Astrocyte of the cerebellum (primary cell): ENCODE data around the gene MXD4.

Source experiments
- DNase-seq: peaks from one replicate; pipeline ENCODE4 v3.0.0-alpha.2; 2011; ENCODE audit warnings: low read depth
- H3K4me3 ChIP-seq: 2 replicates; pipeline ENCODE4 v1.5.1; 2011; ENCODE audit warnings: mild to moderate bottlenecking, low read depth, low read length, moderate library complexity
- in situ Hi-C: cut with HindIII; loops from 2 replicates; pipeline ENCODE4 v1.10.0; 2017; ENCODE audit warnings: low sequenced_read_pairs
- TF ChIP-seq, protein P1 (sequence below): IDR thresholded peaks from 2 replicates; pipeline ENCODE4 v1.5.1; 2012; ENCODE audit warnings: low read length, low read depth, moderate library complexity, mild to moderate bottlenecking; ENCODE audit errors: missing control alignments

MXD4 gene

DNA sequence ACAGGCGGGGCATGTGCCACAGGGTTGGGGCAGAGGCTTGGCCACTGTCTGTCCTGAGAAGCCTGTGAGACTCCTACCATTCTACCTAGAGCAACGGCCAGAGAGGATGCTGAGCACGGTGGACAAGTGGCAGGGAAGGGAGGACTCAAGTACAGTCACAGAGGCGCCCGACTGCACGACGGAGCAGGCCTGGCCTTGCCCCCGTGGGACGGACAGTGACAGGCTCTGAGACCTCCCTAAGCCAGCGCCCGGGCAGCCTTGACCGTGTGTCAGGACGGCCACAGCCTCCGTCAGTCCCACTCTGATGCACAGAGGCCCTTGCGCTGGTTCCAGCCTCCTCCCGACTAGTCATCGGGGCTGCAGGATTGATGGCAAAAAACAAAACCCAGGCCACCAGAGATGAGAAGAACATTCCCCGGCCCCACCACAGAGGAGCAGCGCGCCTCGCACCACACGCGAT, 36.7 kb upstream of the MXD4 start:
- TF ChIP-seq, protein P1, sequence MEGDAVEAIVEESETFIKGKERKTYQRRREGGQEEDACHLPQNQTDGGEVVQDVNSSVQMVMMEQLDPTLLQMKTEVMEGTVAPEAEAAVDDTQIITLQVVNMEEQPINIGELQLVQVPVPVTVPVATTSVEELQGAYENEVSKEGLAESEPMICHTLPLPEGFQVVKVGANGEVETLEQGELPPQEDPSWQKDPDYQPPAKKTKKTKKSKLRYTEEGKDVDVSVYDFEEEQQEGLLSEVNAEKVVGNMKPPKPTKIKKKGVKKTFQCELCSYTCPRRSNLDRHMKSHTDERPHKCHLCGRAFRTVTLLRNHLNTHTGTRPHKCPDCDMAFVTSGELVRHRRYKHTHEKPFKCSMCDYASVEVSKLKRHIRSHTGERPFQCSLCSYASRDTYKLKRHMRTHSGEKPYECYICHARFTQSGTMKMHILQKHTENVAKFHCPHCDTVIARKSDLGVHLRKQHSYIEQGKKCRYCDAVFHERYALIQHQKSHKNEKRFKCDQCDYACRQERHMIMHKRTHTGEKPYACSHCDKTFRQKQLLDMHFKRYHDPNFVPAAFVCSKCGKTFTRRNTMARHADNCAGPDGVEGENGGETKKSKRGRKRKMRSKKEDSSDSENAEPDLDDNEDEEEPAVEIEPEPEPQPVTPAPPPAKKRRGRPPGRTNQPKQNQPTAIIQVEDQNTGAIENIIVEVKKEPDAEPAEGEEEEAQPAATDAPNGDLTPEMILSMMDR, result no peak
- no peak for DNase-seq
- in situ Hi-C loops, result no loop called here
- no peak overlapping the region for H3K4me3 ChIP-seq

DNA sequence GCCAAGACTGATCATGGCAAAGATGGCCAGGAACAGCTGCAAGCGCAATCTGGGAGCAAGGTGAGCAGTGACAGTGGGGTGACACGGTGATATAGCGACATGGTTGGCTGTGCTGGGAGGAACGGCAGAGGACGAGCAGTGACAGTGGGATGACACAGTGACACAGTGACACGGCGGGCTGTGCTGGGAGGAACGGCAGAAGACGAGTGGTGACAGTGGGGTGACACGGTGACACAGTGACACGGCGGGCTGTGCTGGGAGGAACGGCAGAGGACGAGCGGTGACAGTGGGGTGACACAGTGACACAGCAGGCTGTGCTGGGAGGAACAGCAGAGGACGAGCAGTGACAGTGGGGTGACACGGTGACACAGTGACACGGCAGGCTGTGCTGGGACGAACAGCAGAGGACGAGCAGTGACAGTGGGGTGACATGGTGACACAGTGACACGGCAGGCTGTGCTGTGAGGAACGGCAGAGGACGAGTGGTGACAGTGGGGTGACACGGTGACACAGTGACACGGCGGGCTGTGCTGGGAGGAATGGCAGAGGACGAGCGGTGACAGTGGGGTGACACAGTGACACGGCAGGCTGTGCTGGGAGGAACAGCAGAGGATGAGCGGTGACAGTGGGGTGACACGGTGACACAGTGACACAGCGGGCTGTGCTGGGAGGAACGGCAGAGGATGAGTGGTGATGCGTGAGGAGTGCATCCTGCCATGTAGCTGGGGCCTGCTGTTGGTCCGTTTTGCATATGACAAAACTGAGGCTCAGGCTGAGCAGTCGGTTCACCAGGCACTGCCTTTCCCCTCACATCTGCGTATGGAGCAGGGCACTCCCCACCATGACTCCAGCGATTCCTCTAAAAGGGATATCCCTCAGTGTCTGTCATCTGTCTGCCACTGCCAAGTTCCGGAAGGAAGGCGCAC, 36.0 kb upstream of the MXD4 start:
- TF ChIP-seq, protein P1, result no peak
- in situ Hi-C loops, result no loop called here
- DNase-seq, result no peak
- no peak overlapping the region for H3K4me3 ChIP-seq

DNA sequence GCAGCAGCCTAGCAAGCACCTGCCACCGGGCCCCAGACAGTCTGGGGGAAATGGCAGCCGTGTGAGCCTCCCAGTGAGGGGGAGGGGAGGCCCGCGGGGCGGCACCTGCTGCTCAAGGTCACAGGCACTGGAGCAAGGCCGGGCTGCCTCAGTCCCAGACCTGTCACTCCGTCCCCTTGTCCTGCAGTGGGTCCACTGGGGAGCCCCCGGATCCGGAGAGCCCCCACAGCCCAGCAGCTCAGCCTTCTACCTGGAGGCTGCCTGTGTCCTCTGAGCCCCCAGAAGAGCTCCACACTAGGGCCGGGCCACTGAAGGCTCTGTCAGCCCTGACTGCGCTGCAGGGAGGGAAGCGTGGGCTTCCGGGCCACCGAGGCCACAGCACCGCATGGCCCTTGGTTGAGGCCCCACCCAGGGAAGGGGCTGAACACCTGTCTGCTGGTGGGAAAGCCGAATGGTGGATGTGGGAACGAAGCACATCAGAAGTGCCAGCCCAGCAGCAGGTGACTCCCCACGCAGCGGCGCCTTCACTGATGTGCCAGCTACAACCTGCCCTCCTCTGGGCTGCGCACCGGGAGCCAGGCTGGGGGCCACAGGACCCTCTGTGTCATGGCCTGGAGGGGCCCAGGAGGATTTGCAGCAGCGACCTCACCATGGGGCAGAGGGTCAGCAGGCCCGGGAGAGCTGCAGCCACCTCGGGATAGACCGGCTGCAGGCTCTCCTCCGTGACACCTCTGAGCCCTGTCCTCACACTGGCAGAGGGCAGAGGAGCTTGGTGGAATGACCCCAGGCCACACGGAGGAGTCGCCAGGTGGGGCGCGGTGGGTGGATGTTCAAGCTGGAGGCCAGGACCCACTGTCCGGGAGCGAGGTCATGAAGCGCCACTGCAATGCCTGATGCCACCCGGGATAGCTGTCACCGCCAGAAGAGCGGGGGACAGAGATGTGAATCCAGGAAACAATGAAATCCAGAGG, 35.0 kb upstream of the MXD4 start:
- TF ChIP-seq, protein P1, result no peak
- DNase-seq, result no peak
- H3K4me3 ChIP-seq, result no peak overlapping the region
- in situ Hi-C loops, result no loop called here

DNA sequence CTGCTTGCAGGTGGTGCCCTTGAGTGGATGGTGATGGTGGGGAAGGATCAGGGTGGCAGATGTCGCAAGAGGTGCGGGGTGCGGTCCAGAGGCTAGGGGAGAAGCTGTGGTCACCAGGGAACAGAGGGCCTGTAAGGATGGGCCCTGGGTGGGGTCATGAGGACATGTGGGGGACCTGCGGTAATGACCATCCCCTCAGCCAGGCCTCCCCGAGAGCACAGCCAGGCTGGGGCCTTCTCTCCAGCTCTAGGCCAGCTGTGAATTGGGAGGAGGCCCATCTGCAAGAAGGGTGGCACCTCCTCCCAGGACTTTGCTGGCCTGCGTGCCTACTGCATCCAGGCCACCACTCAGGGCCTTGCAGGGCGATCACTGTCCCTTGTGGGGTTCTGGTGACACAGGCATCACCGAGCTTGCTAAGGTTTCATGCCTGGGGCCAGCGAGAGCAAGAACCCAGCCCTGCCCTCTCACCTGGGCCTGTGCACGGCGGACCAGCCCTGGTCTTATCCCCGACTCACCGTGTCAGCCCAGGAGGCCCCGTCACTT, 34.1 kb upstream of the MXD4 start:
- no peak overlapping the region for H3K4me3 ChIP-seq
- no peak for DNase-seq
- in situ Hi-C loops, result no loop called here
- TF ChIP-seq, protein P1, result no peak

DNA sequence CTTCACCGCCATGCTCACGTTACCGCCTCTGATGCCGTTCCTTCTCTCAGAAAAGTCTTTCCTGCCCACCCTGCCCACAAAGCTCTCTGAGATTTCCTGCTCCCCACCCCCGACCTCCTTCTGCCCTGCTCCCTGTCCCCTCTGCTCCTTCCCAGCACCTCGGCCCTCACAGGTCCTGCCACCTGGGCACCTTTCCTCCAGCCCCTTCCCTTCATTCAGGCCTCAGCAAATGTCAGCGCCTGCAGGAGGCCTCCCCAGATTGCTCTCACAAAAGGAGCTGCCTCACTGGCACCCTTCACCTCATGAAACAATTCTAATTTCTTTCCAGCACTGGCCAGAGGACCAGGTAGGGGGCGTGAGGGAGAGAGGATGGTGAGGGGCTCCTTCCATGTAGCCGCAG, 33.6 kb upstream of the MXD4 start:
- TF ChIP-seq, protein P1, result no peak
- in situ Hi-C loops, result no loop called here
- DNase-seq, result no peak
- no peak overlapping the region for H3K4me3 ChIP-seq

DNA sequence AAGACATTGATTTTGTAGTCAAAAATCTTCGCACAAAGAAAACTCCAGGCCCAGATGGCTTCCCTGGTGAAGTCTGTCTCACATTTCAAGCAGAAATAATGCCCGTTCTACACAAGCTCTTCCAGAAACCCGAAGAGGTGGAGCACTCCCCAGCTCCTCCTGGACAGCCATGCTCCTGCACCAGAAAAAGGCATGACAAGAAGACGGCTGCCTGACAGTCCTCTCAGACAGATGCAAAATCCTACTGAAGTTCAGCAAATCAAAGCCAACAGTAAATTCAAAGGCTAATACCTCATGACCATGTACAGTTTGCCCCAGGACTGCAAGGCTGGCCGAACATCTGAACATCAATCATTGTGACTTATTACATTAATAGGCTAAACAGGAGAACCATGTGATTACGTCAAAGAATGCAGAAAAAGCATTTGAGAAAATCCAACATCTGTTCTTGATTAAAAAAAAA, 30.8 kb upstream of the MXD4 start:
- TF ChIP-seq, protein P1, result no peak
- in situ Hi-C loops, result no loop called here
- no peak overlapping the region for H3K4me3 ChIP-seq
- DNase-seq, result peak; percentile 40
